K562 (cell line): ENCODE data around the gene PPP1R3E. TPM values are rescaled to one million over a fixed set of nuclear protein-coding genes. Genes with fewer than 3 reads are reported as not detected.

ENCODE experiments used
- CBFA2T3 ChIP-seq: fragments of 450-650 bp; IDR thresholded peaks from 2 replicates; pipeline ENCODE4 v1.6.1; 2017
- CREB1 ChIP-seq, 2 experiments: sonication (generic) in 1 of 2; formaldehyde crosslinking in 1 of 2; IDR thresholded peaks; 2 replicates each; pipeline versions ENCODE4 v1.6.1 to v1.8.0; 2012 to 2022; ENCODE audit warnings: inconsistent platforms in 1 of 2, mild to moderate bottlenecking in 1 of 2, missing genetic modification reagents in 1 of 2, moderate library complexity in 1 of 2
- FOXA3 ChIP-seq, 2 experiments: fragments of 450-650 bp in 1 of 2; sonication (generic) in 1 of 2; formaldehyde crosslinking; IDR thresholded peaks in 1 of 2; conservative IDR thresholded peaks in 1 of 2; 2 replicates each; pipeline versions ENCODE4 v1.4.0 to v1.8.0; 2020 to 2022; ENCODE audit warnings: mild to moderate bottlenecking in 2 of 2, missing genetic modification reagents in 1 of 2
- HLTF ChIP-seq: fragments of 450-650 bp; IDR thresholded peaks from 2 replicates; pipeline ENCODE4 v1.6.1; 2016
- KDM2B ChIP-seq: fragments of 250-450 bp; sonication (Bioruptor Pico); IDR thresholded peaks from 2 replicates; pipeline ENCODE4 v1.8.0; 2021; ENCODE audit warnings: mild to moderate bottlenecking, moderate library complexity
- PPARD ChIP-seq: fragments of 250-450 bp; sonication (Bioruptor Pico); IDR thresholded peaks from 2 replicates; pipeline ENCODE4 v1.8.0; 2022; ENCODE audit warnings: inconsistent platforms, mild to moderate bottlenecking, moderate library complexity
- PURB ChIP-seq: sonication (generic); formaldehyde crosslinking; IDR thresholded peaks from 2 replicates; pipeline ENCODE4 v1.9.0; 2021; ENCODE audit warnings: low read depth, mild to moderate bottlenecking, missing genetic modification reagents
- RBM22 ChIP-seq: fragments of 200-400 bp; formaldehyde crosslinking; IDR thresholded peaks from 2 replicates; pipeline ENCODE4 v1.6.1; 2018; ENCODE audit warnings: low read length, low read depth; ENCODE audit not compliant: poor library complexity, severe bottlenecking
- SMAD1 ChIP-seq: fragments of 150-350 bp; IDR thresholded peaks from 2 replicates; pipeline ENCODE4 v1.6.1; 2014; ENCODE audit warnings: low read length, low read depth; ENCODE audit not compliant: partially characterized antibody
- SRSF9 ChIP-seq: fragments of 200-400 bp; formaldehyde crosslinking; IDR thresholded peaks from 2 replicates; pipeline ENCODE4 v1.6.1; 2017; ENCODE audit warnings: low read depth, low read length, borderline replicate concordance
- U2AF2 ChIP-seq: fragments of 200-400 bp; formaldehyde crosslinking; optimal IDR thresholded peaks from 2 replicates; pipeline ENCODE3; 2017; ENCODE audit warnings: low read depth, mild to moderate bottlenecking, low read length
- polyA plus RNA-seq, 8 experiments: library from polyadenylated mRNA; depleted of rRNA in 4 of 8; stranded (reverse) in 5 of 8; unstranded in 3 of 8; fragments of >200 nt; fragmentation: Nextera tagmentation in 2 of 8; fragmentation: Illumina TruSeq in 1 of 8; extraction: Ambion mirVana in 2 of 8; extraction: Trizol in 1 of 8; gene quantifications; 2 replicates each; pipeline versions ENCODE4 v1.2.1 to v1.2.3, GENCODE V29; 2011 to 2014; ENCODE audit warnings: inconsistent platforms in 1 of 8, missing spikeins in 1 of 8
- total RNA-seq, 7 experiments: library from RNA; depleted of rRNA in 6 of 7; stranded (reverse); fragments of >200 nt in 6 of 7; fragmentation: Illumina TruSeq in 2 of 7; extraction: Trizol in 2 of 7; gene quantifications; 2 replicates each; pipeline versions ENCODE4 v1.2.1 to v1.2.3, GENCODE V29; 2011 to 2021; ENCODE audit warnings: low replicate concordance in 1 of 7
- TF ChIP-seq, protein P1 (sequence below), 2 experiments: fragments of 250-450 bp in 1 of 2; fragments of 450-650 bp in 1 of 2; sonication (Bioruptor Pico) in 1 of 2; IDR thresholded peaks; 2 replicates each; pipeline versions ENCODE4 v1.6.1 to v1.8.0; 2016 to 2021; ENCODE audit warnings: mild to moderate bottlenecking in 2 of 2, moderate library complexity in 2 of 2, missing compliant biosample characterization in 1 of 2, missing genetic modification characterization in 1 of 2
- TF ChIP-seq, protein P2 (sequence below): fragments of 250-450 bp; sonication (Bioruptor Pico); IDR thresholded peaks from 2 replicates; pipeline ENCODE4 v1.5.0; 2020; ENCODE audit warnings: mild to moderate bottlenecking
- TF ChIP-seq, protein P3 (sequence below): fragments of 200-800 bp; sonication (Bioruptor generic); IDR thresholded peaks from 2 replicates; pipeline ENCODE4 v1.6.1; 2017; ENCODE audit warnings: missing genetic modification characterization, missing compliant biosample characterization
- TF ChIP-seq, protein P4 (sequence below): fragments of 250-450 bp; sonication (Bioruptor Pico); IDR thresholded peaks from 2 replicates; pipeline ENCODE4 v1.4.0; 2020; ENCODE audit warnings: mild to moderate bottlenecking, moderate library complexity, borderline replicate concordance
- TF ChIP-seq, protein P5 (sequence below): IDR thresholded peaks from 3 replicates; pipeline ENCODE4 v1.6.1; 2011; ENCODE audit warnings: borderline replicate concordance, mild to moderate bottlenecking, moderate library complexity; ENCODE audit not compliant: insufficient read length; ENCODE audit errors: extremely low read depth

PPP1R3E gene
- total and polyA plus RNA-seq, 9 of the 15 experiments (the other 6 are each of a cell fraction or from before 2014, with no cell fraction given): 3.2 to 18.4 (median 7.6) TPM

DNA sequence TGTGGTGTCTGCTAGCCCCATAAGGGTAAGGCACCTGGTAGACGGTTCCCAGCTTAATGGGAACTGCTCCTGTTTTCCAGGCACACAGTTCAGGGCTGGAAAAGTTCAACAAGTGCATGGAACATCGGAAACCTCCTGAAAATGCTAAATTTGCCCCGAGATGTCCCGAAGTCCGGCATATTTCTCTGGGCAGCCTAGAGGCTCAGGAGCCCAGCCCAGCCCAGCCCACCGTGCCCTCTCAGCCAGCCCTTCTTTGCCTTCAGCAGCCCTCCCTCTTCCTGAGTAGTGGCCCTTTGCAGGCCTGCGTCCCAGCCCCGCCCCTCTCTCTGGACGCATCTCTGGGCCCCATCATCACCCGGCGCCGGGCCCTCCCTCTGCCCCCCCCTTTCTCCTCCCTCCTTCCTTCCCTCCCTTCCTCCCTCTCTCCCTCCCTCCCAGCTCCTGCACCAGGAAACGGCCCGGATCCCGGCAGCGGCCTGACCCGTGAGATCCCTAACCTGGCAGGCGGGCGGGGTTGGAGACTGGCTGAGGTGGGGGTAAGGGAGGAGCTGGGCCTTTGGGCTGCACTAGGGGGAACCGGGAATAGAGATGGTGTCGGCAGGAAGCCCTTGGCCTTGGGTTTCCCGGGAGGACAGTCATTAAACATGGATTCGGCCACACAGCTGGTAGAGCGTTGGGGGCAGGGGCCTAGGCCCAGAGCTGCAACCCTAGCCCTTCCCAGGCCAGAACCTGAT lies 3.9 kb upstream of the PPP1R3E start, which contains the start of gene BCL2L2 (continued):
- TF ChIP-seq, protein P1, sequence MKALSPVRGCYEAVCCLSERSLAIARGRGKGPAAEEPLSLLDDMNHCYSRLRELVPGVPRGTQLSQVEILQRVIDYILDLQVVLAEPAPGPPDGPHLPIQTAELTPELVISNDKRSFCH (CRISPR knock-in tag; IDR thresholded peaks at IDR 0.05): no peak
- TF ChIP-seq, protein P1 (tag; IDR thresholded peaks at IDR 0.05): no peak
- TF ChIP-seq, protein P2, sequence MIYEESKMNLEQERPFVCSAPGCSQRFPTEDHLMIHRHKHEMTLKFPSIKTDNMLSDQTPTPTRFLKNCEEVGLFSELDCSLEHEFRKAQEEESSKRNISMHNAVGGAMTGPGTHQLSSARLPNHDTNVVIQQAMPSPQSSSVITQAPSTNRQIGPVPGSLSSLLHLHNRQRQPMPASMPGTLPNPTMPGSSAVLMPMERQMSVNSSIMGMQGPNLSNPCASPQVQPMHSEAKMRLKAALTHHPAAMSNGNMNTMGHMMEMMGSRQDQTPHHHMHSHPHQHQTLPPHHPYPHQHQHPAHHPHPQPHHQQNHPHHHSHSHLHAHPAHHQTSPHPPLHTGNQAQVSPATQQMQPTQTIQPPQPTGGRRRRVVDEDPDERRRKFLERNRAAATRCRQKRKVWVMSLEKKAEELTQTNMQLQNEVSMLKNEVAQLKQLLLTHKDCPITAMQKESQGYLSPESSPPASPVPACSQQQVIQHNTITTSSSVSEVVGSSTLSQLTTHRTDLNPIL (CRISPR knock-in tag): no peak
- TF ChIP-seq RBM22 (no peak), FOXA3 (CRISPR knock-in tag; conservative IDR thresholded peaks at IDR 0.05 in 1 of 2, IDR thresholded peaks at IDR 0.05 in 1 of 2) (no peak), CBFA2T3 (peak; percentile 20; the same call in 1 of the 2 replicates), CREB1 (IDR thresholded peaks at IDR 0.05) (peak; percentile 98), CREB1 (CRISPR knock-in tag; IDR thresholded peaks at IDR 0.05) (peak; percentile 99), PPARD (CRISPR knock-in tag) (no peak), KDM2B (no peak), PURB (no peak), HLTF (peak; percentile 66; the same call in 1 of the 2 replicates), U2AF2 (no peak), SMAD1 (peak; percentile 30), SRSF9 (no peak)
- TF ChIP-seq, protein P3, sequence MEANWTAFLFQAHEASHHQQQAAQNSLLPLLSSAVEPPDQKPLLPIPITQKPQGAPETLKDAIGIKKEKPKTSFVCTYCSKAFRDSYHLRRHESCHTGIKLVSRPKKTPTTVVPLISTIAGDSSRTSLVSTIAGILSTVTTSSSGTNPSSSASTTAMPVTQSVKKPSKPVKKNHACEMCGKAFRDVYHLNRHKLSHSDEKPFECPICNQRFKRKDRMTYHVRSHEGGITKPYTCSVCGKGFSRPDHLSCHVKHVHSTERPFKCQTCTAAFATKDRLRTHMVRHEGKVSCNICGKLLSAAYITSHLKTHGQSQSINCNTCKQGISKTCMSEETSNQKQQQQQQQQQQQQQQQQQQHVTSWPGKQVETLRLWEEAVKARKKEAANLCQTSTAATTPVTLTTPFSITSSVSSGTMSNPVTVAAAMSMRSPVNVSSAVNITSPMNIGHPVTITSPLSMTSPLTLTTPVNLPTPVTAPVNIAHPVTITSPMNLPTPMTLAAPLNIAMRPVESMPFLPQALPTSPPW (CRISPR knock-in tag): no peak
- TF ChIP-seq, protein P4, sequence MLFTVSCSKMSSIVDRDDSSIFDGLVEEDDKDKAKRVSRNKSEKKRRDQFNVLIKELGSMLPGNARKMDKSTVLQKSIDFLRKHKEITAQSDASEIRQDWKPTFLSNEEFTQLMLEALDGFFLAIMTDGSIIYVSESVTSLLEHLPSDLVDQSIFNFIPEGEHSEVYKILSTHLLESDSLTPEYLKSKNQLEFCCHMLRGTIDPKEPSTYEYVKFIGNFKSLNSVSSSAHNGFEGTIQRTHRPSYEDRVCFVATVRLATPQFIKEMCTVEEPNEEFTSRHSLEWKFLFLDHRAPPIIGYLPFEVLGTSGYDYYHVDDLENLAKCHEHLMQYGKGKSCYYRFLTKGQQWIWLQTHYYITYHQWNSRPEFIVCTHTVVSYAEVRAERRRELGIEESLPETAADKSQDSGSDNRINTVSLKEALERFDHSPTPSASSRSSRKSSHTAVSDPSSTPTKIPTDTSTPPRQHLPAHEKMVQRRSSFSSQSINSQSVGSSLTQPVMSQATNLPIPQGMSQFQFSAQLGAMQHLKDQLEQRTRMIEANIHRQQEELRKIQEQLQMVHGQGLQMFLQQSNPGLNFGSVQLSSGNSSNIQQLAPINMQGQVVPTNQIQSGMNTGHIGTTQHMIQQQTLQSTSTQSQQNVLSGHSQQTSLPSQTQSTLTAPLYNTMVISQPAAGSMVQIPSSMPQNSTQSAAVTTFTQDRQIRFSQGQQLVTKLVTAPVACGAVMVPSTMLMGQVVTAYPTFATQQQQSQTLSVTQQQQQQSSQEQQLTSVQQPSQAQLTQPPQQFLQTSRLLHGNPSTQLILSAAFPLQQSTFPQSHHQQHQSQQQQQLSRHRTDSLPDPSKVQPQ: no peak
- TF ChIP-seq, protein P5, sequence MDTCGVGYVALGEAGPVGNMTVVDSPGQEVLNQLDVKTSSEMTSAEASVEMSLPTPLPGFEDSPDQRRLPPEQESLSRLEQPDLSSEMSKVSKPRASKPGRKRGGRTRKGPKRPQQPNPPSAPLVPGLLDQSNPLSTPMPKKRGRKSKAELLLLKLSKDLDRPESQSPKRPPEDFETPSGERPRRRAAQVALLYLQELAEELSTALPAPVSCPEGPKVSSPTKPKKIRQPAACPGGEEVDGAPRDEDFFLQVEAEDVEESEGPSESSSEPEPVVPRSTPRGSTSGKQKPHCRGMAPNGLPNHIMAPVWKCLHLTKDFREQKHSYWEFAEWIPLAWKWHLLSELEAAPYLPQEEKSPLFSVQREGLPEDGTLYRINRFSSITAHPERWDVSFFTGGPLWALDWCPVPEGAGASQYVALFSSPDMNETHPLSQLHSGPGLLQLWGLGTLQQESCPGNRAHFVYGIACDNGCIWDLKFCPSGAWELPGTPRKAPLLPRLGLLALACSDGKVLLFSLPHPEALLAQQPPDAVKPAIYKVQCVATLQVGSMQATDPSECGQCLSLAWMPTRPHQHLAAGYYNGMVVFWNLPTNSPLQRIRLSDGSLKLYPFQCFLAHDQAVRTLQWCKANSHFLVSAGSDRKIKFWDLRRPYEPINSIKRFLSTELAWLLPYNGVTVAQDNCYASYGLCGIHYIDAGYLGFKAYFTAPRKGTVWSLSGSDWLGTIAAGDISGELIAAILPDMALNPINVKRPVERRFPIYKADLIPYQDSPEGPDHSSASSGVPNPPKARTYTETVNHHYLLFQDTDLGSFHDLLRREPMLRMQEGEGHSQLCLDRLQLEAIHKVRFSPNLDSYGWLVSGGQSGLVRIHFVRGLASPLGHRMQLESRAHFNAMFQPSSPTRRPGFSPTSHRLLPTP: no peak
